ENCODE results near the gene MYOM3. TPM values are rescaled to one million over a fixed set of nuclear protein-coding genes. Genes with fewer than 3 reads are reported as not detected.
"Not testable (repeated sequence)": the region's sequence is repeated elsewhere in the genome, so short reads cannot be mapped to it uniquely, and the experiment has no call there.

The MYOM3 gene
- total and polyA plus RNA-seq, 4 donors = 0.09 to 0.55 (median 0.11) TPM

DNA sequence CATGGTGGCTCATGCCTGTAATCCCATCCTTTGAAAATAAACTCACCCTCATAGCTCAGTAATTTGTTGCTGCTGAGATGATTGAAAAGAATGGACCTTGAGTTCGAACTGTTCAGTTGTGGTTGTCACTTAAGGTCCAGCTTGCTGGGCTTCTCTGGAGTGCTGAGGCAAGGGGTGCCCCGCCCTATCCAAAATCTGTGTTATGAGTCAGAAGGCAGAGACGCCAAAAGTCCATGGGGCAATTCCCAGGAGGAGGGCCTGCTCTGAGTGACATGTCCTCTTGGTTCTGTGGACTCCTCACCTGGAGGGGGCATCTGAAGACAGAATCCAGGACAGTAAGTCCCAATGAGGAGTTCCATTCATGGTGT, 64.8 kb downstream of the MYOM3 start:
- no peak overlapping the region for H3K27ac ChIP-seq (ENCODE audit: low read depth in 1 of 2, low read length in 1 of 2)
- peak; percentile 48 for ATAC-seq (ENCODE audit: insufficient read depth, low FRiP score)

DNA sequence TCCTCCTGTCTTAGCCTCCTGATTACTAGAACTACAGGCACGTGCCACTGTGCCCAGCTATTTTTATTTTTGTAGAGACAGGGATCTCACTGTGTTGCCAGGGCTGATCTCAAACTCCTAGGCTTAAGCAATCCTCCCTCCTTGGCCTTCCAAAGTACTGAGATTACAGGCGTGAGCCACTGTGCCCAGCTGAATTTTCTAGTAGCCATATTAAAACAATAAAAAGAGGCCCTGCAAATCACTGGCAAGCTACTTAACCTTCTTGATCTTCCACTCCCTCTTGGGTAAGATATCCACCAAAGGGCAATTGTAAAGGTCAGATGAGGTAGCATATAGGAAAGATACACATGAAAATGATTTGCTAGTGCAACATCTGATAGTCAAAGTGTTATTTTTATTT, 66.2 kb downstream of the MYOM3 start:
- peaks cover 0 to 7% (median 5%) of the 10 kb centered on the region in 5 donors for H3K4me1 ChIP-seq (ENCODE audit: control insufficient read depth in 5 of 5, insufficient read depth in 5 of 5, low read length in 5 of 5)
- H3K27ac ChIP-seq (ENCODE audit: low read depth in 1 of 2, low read length in 1 of 2) = no peak overlapping the region
- TF ChIP-seq, protein P1, sequence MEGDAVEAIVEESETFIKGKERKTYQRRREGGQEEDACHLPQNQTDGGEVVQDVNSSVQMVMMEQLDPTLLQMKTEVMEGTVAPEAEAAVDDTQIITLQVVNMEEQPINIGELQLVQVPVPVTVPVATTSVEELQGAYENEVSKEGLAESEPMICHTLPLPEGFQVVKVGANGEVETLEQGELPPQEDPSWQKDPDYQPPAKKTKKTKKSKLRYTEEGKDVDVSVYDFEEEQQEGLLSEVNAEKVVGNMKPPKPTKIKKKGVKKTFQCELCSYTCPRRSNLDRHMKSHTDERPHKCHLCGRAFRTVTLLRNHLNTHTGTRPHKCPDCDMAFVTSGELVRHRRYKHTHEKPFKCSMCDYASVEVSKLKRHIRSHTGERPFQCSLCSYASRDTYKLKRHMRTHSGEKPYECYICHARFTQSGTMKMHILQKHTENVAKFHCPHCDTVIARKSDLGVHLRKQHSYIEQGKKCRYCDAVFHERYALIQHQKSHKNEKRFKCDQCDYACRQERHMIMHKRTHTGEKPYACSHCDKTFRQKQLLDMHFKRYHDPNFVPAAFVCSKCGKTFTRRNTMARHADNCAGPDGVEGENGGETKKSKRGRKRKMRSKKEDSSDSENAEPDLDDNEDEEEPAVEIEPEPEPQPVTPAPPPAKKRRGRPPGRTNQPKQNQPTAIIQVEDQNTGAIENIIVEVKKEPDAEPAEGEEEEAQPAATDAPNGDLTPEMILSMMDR (IDR thresholded peaks at IDR 0.05; ENCODE audit: control extremely low read depth, extremely low read depth) = no peak
- no peak for ATAC-seq (ENCODE audit: insufficient read depth, low FRiP score)
- H3K27me3 ChIP-seq (ENCODE audit: control insufficient read depth in 3 of 3, insufficient read depth in 3 of 3, low read length in 2 of 3) = no peaks in the 10 kb centered on the region
- no peak overlapping the region for H3K4me3 ChIP-seq
- DNase-seq = no peak
- H3K9me3 ChIP-seq (ENCODE audit: control insufficient read depth in 4 of 4, insufficient read depth in 3 of 4, low read length in 3 of 4) = no peaks in the 10 kb centered on the region
- no peak overlapping the region for H3K9ac ChIP-seq (ENCODE audit: insufficient read depth in 1 of 2, low read length in 2 of 2)
- no peaks in the 10 kb centered on the region for H3K36me3 ChIP-seq (ENCODE audit: control insufficient read depth in 4 of 4, insufficient read depth in 4 of 4, low read length in 4 of 4)
- 58 to 82% methylated on average over 2 of the region's 2 CpGs for WGBS, 2 donors

More for the DNA sequence above, 64.8 kb downstream of the MYOM3 start:
- Histone ChIP-seq H3K27me3 (ENCODE audit: control insufficient read depth in 3 of 3, insufficient read depth in 3 of 3, low read length in 2 of 3) (no peaks in the 10 kb centered on the region), H3K9me3 (ENCODE audit: control insufficient read depth in 4 of 4, insufficient read depth in 3 of 4, low read length in 3 of 4) (no peaks in the 10 kb centered on the region), H3K4me3 (no peak overlapping the region), H3K36me3 (ENCODE audit: control insufficient read depth in 4 of 4, insufficient read depth in 4 of 4, low read length in 4 of 4) (no peaks in the 10 kb centered on the region), H3K9ac (ENCODE audit: insufficient read depth in 1 of 2, low read length in 2 of 2) (no peak overlapping the region), H3K4me1 (ENCODE audit: control insufficient read depth in 5 of 5, insufficient read depth in 5 of 5, low read length in 5 of 5) (peaks cover 0 to 7% (median 5%) of the 10 kb centered on the region in 5 donors)
- 58 to 81% methylated on average over 3 of the region's 3 CpGs for WGBS, 2 donors
- no peak for DNase-seq
- TF ChIP-seq, protein P1 (IDR thresholded peaks at IDR 0.05; ENCODE audit: control extremely low read depth, extremely low read depth) = no peak

DNA sequence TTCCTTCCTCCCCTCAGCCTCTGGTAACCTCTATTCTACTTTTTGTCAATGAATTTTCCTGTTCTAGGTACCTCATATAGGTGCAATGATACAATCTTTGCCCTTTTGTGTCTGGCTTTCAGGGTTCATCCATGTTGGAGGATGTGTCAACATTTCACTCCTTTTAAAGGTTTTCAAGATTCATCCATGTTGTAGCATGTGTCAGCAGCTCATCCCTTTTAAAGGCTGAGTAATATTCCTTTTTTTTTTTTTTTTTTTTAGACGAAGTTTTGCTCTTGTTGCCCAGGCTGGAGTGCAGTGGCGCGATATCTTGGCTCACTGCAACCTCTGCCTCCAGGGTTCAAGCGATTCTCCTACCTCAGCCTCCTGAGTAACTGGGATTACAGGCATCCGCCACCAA, 67.3 kb downstream of the MYOM3 start:
- WGBS, 2 donors = 87 to 96% methylated on average over 5 of the region's 5 CpGs
- H3K27me3 ChIP-seq (ENCODE audit: control insufficient read depth in 3 of 3, insufficient read depth in 3 of 3, low read length in 2 of 3); H3K4me3 ChIP-seq; ATAC-seq (ENCODE audit: insufficient read depth, low FRiP score); H3K9me3 ChIP-seq (ENCODE audit: control insufficient read depth in 4 of 4, insufficient read depth in 3 of 4, low read length in 3 of 4); DNase-seq; H3K4me1 ChIP-seq (ENCODE audit: control insufficient read depth in 5 of 5, insufficient read depth in 5 of 5, low read length in 5 of 5); H3K36me3 ChIP-seq (ENCODE audit: control insufficient read depth in 4 of 4, insufficient read depth in 4 of 4, low read length in 4 of 4); H3K9ac ChIP-seq (ENCODE audit: insufficient read depth in 1 of 2, low read length in 2 of 2); H3K27ac ChIP-seq (ENCODE audit: low read depth in 1 of 2, low read length in 1 of 2): not testable (repeated sequence)

DNA sequence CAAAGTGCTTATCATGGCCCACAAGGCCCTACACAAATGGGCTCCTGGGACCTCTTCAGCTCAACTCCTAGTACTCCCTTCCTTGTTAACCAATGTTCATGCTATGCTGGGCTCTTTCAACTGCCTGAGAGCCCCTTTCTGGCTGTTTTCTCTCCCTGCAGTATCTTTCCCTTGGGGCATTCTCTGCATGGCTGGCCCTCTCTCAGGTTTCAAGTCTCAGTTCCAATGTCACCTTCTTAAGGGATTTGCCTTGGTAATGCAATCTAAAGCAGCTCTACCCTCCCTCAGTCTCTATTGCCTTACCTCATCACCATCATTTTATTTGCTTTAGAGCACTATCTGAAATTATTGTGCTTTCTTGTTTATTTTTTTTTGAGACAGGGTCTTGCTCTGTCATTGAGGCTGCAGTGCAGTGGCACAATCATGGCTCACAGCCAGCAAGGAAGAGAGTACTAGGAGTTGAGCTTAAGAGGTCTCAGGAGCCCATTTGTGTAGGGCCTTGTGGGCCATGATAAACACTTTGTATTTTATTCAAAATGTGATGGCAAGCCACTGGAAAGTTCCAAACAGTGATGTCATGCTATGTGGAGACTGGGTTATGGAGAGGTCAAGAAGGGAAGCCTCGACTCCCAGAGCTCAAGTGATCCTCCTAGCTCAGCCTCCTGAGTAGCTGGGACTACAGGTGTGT, 68.4 kb downstream of the MYOM3 start:
- TF ChIP-seq, protein P1 (IDR thresholded peaks at IDR 0.05; ENCODE audit: control extremely low read depth, extremely low read depth) = no peak
- Histone ChIP-seq H3K9ac (ENCODE audit: insufficient read depth in 1 of 2, low read length in 2 of 2) (no peak overlapping the region), H3K27me3 (ENCODE audit: control insufficient read depth in 3 of 3, insufficient read depth in 3 of 3, low read length in 2 of 3) (no peaks in the 10 kb centered on the region), H3K4me1 (ENCODE audit: control insufficient read depth in 5 of 5, insufficient read depth in 5 of 5, low read length in 5 of 5) (peaks cover 0 to 7% (median 5%) of the 10 kb centered on the region in 5 donors), H3K36me3 (ENCODE audit: control insufficient read depth in 4 of 4, insufficient read depth in 4 of 4, low read length in 4 of 4) (no peaks in the 10 kb centered on the region), H3K9me3 (ENCODE audit: control insufficient read depth in 4 of 4, insufficient read depth in 3 of 4, low read length in 3 of 4) (no peaks in the 10 kb centered on the region), H3K4me3 (no peak overlapping the region), H3K27ac (ENCODE audit: low read depth in 1 of 2, low read length in 1 of 2) (no peak overlapping the region)
- ATAC-seq (ENCODE audit: insufficient read depth, low FRiP score) (no peak), DNase-seq (no peak)
- 60 to 82% methylated on average over 1 of the region's 1 CpG for WGBS, 2 donors
